ENCODE results near the gene PLPPR2. TPM values are rescaled to one million over a fixed set of nuclear protein-coding genes. Genes with fewer than 3 reads are reported as not detected.
A peak's percentile ranks its signal among the peaks of the same experiment; 100 is the strongest.
"Not testable (repeated sequence)": the region's sequence is repeated elsewhere in the genome, so short reads cannot be mapped to it uniquely, and the experiment has no call there.

PLPPR2 gene
- total RNA-seq (2014; rRNA removed; shearing (Covaris generic)), result 15.7 and 19.4 TPM in 2 replicates

- peak; percentile 77 for DNase-seq (ENCODE audit: low spot score)
These were observed at the start of gene PLPPR2 for GRCh38 chr19:11355160-11356073. PLPPR2 (plus strand) TSS chr19:11355432; CDS start chr19:11357674, 2,242 bp downstream.

DNA sequence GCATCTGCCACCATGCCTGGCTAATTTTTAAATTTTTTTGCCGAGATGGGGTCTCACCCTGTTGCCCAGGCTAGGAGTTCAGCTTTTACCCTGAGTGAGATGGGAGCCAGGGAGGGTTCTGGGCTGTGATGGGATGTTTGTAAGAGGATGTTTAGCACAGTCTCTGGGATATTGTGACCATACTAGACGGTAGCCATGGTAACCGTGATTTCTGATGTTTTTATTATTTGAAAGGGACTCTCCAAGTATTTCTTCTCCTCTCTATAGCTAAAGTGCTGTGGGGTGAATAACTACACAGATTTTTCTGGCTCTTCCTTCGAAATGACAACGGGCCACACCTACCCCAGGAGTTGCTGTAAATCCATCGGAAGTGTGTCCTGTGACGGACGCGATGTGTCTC lies 48.9 kb upstream of the PLPPR2 start:
- DNase-seq (ENCODE audit: low spot score), result no peak

DNA sequence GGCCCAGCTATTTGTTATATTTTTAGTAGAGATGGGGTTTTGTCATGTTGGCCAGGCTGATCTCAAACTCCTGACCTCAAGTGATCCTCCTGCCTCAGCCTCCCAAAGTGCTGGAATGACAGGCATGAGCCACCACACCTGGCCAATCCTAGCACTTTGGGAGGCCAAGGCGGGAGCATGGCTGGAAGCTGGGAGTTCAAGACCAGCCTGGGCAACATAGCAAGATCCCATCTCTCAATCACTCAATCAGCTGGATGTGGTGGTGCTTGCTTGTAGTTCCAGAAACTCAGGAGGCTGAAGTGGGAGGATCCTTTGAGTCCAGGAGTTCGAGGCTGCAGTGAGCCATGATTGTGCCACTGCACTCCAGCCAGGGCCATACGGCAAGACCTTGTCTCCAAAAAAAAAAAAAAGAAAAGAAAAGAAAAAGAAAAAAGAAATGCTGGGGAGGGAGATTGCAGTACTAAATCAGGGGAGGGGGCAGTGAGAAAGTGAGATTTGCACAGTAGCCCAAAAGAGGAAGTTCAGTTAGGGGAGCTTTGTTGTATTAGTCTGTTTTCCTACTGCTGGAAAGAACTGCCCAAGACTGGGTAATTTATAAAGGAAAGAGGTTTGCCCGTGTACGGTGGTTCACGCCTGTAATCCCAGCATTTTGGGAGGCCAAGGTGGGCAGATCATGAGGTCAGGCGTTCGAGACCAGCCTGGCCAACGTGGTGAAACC lies 34.8 kb upstream of the PLPPR2 start:
- not testable (repeated sequence) for DNase-seq (ENCODE audit: low spot score)

GRCh38 chr19:11321191-11322126 lies 33.8 kb upstream of the PLPPR2 start:
- no peak for DNase-seq (ENCODE audit: low spot score)

DNA sequence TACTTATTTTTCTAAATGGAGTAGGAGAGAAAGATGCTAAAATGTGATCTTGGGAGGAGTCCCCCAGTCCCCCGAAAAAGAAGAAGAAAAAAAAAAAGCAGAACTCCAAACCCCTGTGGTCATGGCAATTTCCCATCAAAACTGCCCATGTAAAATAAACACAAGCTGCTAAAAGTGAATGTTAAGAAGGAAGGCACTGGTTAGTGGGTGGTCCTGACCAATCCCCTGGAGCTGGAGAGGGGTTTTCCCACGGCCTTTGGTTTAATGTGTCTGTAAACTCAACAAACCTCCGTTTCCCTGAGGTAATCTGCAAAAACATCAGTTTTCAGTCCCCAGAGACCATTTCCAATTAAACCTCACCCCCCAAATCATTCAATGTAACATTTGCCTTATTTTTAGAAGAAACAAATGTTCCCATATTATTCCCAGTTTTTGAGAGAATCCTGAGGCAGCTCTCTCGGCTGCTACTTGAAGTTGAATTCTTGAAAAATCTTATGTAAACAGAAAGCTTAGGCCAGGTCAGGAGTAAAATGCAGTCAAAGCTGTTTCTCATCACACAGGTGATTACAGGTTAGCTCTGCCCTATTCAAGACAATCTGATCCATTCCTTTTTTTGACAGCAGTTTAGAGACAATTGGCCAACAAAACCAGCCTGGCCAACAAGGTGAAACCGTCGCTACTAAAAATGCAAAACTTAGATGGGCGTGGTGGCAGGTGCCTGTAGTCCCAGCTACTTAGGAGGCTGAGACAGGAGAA lies 32.8 kb upstream of the PLPPR2 start:
- no peak for DNase-seq (ENCODE audit: low spot score)

DNA sequence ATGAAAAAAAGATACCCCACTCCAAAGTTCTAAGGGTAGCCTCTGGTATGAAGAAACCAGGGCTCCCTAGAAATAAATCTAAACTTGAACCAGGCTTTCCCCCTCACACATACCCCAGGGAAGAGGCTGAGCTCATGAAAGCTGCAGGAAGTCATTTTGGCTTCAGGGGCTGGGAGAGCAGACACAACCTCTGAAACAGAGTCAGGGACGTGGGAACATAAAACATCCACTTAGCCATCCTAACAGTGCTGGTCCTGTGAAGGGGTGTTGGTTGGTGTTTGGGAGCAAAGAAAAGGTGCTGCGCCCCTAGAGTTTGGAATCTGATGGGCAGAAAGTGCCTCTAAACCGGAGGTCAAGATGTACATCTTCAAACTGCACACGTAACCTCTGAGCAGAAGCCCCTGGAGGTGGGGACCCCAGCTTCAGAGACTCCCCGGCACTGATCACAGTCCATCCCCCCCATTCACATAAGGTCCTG lies 31.6 kb upstream of the PLPPR2 start:
- DNase-seq (ENCODE audit: low spot score), result no peak

DNA sequence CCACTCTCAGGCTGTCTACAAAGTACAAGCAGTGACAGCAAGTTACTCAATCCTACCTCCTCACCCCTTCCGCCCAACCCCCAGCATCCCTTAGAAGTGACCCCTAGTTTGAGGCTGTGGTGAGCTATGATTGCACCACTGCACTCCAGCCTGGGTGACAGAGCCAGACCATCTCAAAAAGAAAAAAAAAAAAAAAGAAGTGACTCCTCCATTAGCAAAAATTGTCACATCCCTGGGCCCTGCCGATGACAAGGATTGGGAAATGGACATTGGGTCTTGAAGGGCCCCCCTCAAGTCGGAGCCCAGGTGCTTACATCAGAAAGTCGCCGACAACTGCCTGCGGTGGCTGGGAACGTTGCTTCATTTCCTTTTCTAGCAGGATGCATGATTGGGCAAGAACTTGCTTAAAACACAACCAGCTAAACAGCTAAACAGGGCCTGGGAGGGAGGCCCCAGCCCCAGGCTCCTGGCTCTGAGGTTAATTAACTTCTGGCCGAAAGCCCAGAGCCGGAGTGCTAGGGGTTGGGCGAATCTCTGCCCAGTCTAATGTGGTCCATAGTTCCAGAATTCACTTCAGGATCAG lies 31.1 kb upstream of the PLPPR2 start:
- DNase-seq (ENCODE audit: low spot score), result peak; percentile 91

DNA sequence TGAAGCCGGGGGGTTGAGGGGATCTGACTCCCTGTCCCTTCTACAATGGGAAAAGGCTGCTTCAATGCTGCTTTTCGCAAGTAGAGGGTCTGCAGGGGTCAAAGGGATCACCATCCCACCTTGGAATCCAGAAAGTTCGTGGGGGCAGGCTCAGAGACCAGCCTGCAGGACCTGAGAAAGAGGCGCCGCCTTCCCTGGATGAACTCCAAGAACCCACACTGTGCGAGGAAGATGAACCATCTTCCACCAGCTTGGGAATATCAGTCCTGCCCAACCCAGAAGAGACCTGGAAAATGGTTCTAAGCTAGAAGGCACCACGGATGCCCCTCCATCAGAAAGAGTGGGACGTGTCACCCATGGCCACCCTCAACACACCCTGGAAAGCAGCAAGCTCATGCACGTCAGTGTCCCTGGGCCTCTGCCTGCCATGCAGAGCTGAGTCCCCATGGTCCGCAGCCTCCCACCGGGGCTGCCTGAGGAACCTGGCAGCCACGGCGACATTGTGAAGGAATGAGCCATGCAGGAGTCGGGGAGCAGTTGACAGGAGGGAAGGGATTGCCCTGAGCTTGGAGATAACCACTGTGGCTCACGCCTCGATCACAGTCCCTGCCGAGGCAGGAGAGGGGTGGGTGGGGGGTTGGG lies 30.4 kb upstream of the PLPPR2 start:
- no peak for DNase-seq (ENCODE audit: low spot score)

DNA sequence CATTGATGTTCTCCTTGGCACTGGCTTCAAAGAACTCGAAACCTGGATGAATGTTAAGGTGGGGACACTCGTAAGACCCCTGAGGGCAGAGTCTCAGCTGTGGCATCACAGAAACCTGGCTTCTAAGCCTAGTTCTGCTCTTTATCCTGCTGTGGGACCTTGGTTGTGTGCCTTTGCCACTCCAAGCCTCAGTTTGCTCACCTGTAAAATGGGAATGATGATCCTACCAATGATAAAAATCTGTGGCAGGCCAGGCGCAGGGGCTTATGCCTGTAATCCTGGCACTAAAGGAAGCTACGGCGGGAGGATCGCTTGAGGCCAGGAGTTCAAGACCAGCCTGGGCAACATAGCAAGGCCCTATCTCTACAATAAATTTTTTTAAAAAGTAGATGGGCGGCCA lies 29.7 kb upstream of the PLPPR2 start:
- DNase-seq (ENCODE audit: low spot score), result no peak

DNA sequence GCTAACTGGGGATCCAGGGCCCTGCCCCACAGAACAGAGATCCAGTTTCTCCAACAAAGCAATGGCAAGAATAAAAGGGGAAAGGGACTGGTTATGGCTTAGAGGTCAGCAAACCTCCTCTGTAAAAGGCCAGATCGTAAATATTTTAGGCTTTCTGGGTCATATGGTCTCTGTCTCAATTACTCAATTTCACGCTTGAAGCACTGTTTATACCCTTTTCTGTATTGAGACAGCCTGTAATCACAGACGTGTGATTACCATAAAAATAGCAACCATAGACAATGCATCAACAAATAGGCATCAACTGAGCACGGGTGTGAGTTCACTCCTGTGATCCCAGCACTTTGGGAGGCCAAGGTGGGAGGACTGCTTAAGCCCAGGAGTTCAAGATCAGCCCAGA lies 25.1 kb upstream of the PLPPR2 start:
- DNase-seq (ENCODE audit: low spot score), result no peak

- DNase-seq (ENCODE audit: low spot score), result no peak
These were observed 23.7 kb upstream of the PLPPR2 start for GRCh38 chr19:11331502-11331901.

- DNase-seq (ENCODE audit: low spot score), result no peak
These were observed 22.4 kb upstream of the PLPPR2 start for GRCh38 chr19:11332822-11333221.

GRCh38 chr19:11333838-11334237 lies 21.4 kb upstream of the PLPPR2 start:
- peak; percentile 35 for DNase-seq (ENCODE audit: low spot score)

DNA sequence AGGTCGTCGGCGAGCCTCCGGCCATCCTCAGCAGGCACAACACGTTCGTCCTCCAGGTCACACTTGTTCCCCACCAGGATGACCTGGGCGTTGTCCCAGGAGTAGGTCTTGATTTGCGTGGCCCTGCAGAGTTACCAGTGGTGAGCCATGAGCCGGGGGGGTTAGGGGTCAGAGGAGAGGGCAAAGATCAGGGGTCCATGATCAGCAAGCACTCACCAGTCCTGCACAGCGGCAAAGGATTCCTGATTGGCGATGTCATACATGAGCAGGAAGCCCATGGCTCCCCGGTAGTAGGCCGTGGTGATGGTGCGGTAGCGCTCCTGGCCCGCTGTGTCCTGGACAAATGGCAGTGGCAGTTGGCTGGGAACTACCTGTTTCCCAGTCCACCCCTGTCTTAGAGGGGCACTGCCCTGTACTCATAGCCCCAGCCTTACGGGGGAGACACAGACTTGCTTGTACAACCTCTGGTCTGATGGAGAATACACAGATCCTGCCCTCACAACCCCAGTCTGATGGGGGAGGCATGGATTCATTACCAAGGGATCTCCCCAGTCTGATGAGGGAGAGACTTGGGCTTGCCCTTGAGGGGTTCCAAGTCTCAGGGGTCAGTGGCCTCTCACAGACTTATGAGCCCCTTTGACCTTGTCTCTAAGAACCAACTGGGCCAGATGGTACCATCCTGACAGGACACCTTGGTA lies 19.6 kb upstream of the PLPPR2 start:
- DNase-seq (ENCODE audit: low spot score), result no peak

DNA sequence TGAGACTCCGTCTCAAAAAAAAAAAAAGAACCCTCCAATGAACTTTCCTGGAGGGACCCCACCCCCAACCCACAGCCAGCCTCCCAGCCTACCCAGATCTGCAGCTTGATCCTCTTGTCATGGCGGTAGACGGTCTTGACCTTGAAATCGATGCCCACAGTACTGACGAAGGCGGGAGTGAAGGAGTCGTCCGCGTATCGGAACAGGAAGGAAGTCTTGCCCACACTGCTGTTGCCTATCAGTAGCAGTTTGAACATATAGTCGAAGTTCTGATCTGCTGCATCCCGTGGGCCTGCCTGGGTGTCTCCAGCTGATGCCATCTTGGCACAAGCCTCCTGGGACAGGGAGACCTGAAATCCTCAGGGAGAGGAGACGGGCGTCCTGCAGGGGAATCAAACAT lies 18.2 kb upstream of the PLPPR2 start:
- no peak for DNase-seq (ENCODE audit: low spot score)

GRCh38 chr19:11338121-11338520 lies 17.1 kb upstream of the PLPPR2 start:
- no peak for DNase-seq (ENCODE audit: low spot score)

GRCh38 chr19:11338569-11339253 lies 16.5 kb upstream of the PLPPR2 start:
- DNase-seq (ENCODE audit: low spot score), result no peak

GRCh38 chr19:11339254-11340098 lies 15.8 kb upstream of the PLPPR2 start, which contains the start of gene RAB3D:
RAB3D (minus strand) TSS chr19:11339657; CDS start chr19:11337399, 2,258 bp downstream.
- peak; percentile 41 for DNase-seq (ENCODE audit: low spot score)

Data from A172 (cell line).